Endothelial cell of umbilical vein (primary cell): ENCODE data around the gene LYRM9. TPM values are rescaled to one million over a fixed set of nuclear protein-coding genes. Genes with fewer than 3 reads are reported as not detected.

Experiments used
- BruUV-seq: library from RNA; stranded (reverse); fragments of 400-500 nt; replicated peaks from 2 replicates; lab custom pipeline; 2021; lab: Mats Ljungman, UMichigan
- CTCF ChIA-PET: fragments of 300-600, 350-600 bp; sonication (Branson Sonifier 250); formaldehyde crosslinking; loops from one replicate; lab custom pipeline; 2021; ENCODE audit warnings: antibody characterized with exemption, inconsistent platforms; lab: Charles Lee
- POLR2A ChIA-PET: fragments of 300-600, 350-600 bp; sonication (Branson Sonifier 250); formaldehyde crosslinking; loops from one replicate; lab custom pipeline; 2021; ENCODE audit warnings: antibody characterized with exemption, inconsistent platforms; lab: Charles Lee
- DNase-seq: peaks from one replicate; pipeline ENCODE4 v3.0.0-alpha.2; 2011; ENCODE audit warnings: low read depth, low spot score
- FAIRE-seq: peaks from 2 replicates; lab custom pipeline; 2011; peaks lifted over from hg19 to GRCh38; lab: Jason Lieb, UNC
- H2AFZ ChIP-seq: 2 replicates; pipeline ENCODE4 v1.6.0; 2012; ENCODE audit warnings: low read depth, low read length, control low read depth, inconsistent platforms
- H3K27ac ChIP-seq: 2 replicates; pipeline ENCODE4 v1.5.1; 2011; ENCODE audit warnings: low read depth, mild to moderate bottlenecking, control low read depth, low read length, moderate library complexity; ENCODE audit not compliant: insufficient read depth
- H3K27me3 ChIP-seq, 2 experiments: 2 replicates each; pipeline versions ENCODE4 v1.6.0 to v1.6.1; 2011; ENCODE audit warnings: low read length in 2 of 2, mixed read lengths in 1 of 2; ENCODE audit not compliant: control insufficient read depth in 2 of 2, insufficient read depth in 2 of 2
- H3K36me3 ChIP-seq, 2 experiments: 2 replicates in 1 of 2; 3 replicates in 1 of 2; pipeline ENCODE4 v1.5.1; 2011; ENCODE audit warnings: low read length in 2 of 2, mild to moderate bottlenecking in 1 of 2, moderate library complexity in 1 of 2; ENCODE audit not compliant: control insufficient read depth in 2 of 2, insufficient read depth in 2 of 2; ENCODE audit errors: extremely low read depth in 1 of 2
- H3K4me1 ChIP-seq: 3 replicates; pipeline ENCODE4 v1.5.1; 2011; ENCODE audit warnings: mild to moderate bottlenecking, low read length; ENCODE audit not compliant: control insufficient read depth, insufficient read depth; ENCODE audit errors: extremely low read depth
- H3K4me2 ChIP-seq: 2 replicates; pipeline ENCODE4 v1.6.1; 2011; ENCODE audit warnings: low read length, control low read depth, mixed read lengths; ENCODE audit not compliant: insufficient read depth
- H3K4me3 ChIP-seq, 3 experiments: fragments of 200-600 bp in 1 of 3; sonication (generic), shearing (Covaris generic) in 1 of 3; replicated peaks in 1 of 3; 2 replicates each; pipeline ENCODE4 v1.5.1; 2011 to 2016; ENCODE audit warnings: control low read depth in 3 of 3, low read length in 3 of 3, mild to moderate bottlenecking in 2 of 3, inconsistent platforms in 1 of 3, low read depth in 1 of 3, moderate library complexity in 1 of 3; ENCODE audit not compliant: insufficient read depth in 1 of 3
- H3K79me2 ChIP-seq: 2 replicates; pipeline ENCODE4 v1.6.0; 2012; ENCODE audit warnings: low read length, inconsistent platforms; ENCODE audit not compliant: control insufficient read depth, insufficient read depth
- H3K9ac ChIP-seq: replicated peaks from 2 replicates; pipeline ENCODE3; 2011; ENCODE audit warnings: low read length, control low read depth; ENCODE audit not compliant: insufficient read depth; ENCODE audit errors: extremely low read depth
- H3K9me1 ChIP-seq: replicated peaks from 3 replicates; pipeline ENCODE4 v1.6.0; 2011; ENCODE audit warnings: mild to moderate bottlenecking, low read length; ENCODE audit not compliant: control insufficient read depth, insufficient read depth; ENCODE audit errors: extremely low read depth
- H3K9me3 ChIP-seq: replicated peaks from 2 replicates; pipeline ENCODE4 v1.5.1; 2012; ENCODE audit warnings: low read length, inconsistent platforms; ENCODE audit not compliant: control insufficient read depth, insufficient read depth
- H4K20me1 ChIP-seq: replicated peaks from 2 replicates; pipeline ENCODE3; 2011; ENCODE audit warnings: mild to moderate bottlenecking, low read length; ENCODE audit not compliant: control insufficient read depth, insufficient read depth; ENCODE audit errors: extremely low read depth
- FOS ChIP-seq: IDR thresholded peaks from 2 replicates; pipeline ENCODE4 v1.6.1; 2011; ENCODE audit warnings: mild to moderate bottlenecking, low read length, moderate library complexity, borderline replicate concordance; ENCODE audit not compliant: insufficient read depth
- GATA2 ChIP-seq: IDR thresholded peaks from 2 replicates; pipeline ENCODE4 v1.7.0; 2011; ENCODE audit warnings: low read depth, mild to moderate bottlenecking, moderate library complexity, mixed read lengths, low read length; ENCODE audit not compliant: insufficient read length, insufficient read depth
- MYC ChIP-seq: IDR thresholded peaks from one replicate; pipeline ENCODE4 v1.6.1; 2011; ENCODE audit warnings: mild to moderate bottlenecking, low read depth, low read length
- POLR2A ChIP-seq: IDR thresholded peaks from 2 replicates; pipeline ENCODE4 v1.6.1; 2012; ENCODE audit warnings: low read depth, mild to moderate bottlenecking, control low read depth, low read length
- POLR2AphosphoS5 ChIP-seq: IDR thresholded peaks from 2 replicates; pipeline ENCODE4 v1.6.1; 2012; ENCODE audit warnings: low read depth, mild to moderate bottlenecking, control low read depth, low read length, moderate library complexity; ENCODE audit not compliant: insufficient read depth
- dilution Hi-C: fragments of 300-500 bp; cut with MboI; formaldehyde crosslinking; loops from one replicate; pipeline ENCODE4 v1.15.0; 2019; ENCODE audit warnings: low sequenced_read_pairs; ENCODE audit not compliant: extremely low pct_ligation_motif_present
- intact Hi-C: fragments of 100-400 bp; cut with micrococcal nuclease; formaldehyde crosslinking; loops from one replicate; pipeline ENCODE4 v1.10.0; 2022
- polyA plus RNA-seq, 4 experiments: library from polyadenylated mRNA; depleted of rRNA in 3 of 4; stranded (reverse) in 3 of 4; unstranded in 1 of 4; fragments of >200 nt; gene quantifications; 2 replicates each; pipeline versions ENCODE4 v1.2.1 to v1.2.3, GENCODE V29; 2011 to 2012; ENCODE audit warnings: missing spikeins in 1 of 4
- total RNA-seq: library from RNA; stranded (reverse); gene quantifications from 2 replicates; pipeline ENCODE4 v1.2.3, GENCODE V29; 2021
- TF ChIP-seq, protein P1 (sequence below), 2 donors: IDR thresholded peaks; 1 replicate in 1 of 2; 2 replicates in 1 of 2; pipeline ENCODE4 v1.5.1; 2011; ENCODE audit warnings: low read length in 2 of 2, mild to moderate bottlenecking in 2 of 2, moderate library complexity in 2 of 2, control low read depth in 1 of 2, inconsistent platforms in 1 of 2, low read depth in 1 of 2; ENCODE audit not compliant: insufficient read depth in 1 of 2; ENCODE audit errors: extremely low read depth in 1 of 2

LYRM9 gene
- total and polyA plus RNA-seq, 2 donors (not counting 3 experiments of a cell fraction or from before 2014, with no cell fraction given): 3.0 to 4.0 TPM

- Histone ChIP-seq H3K9me3 (no peaks in the 10 kb centered on the region), H2AFZ (no peak overlapping the region), H3K36me3 (no peaks in the 10 kb centered on the region), H4K20me1 (no peaks in the 10 kb centered on the region), H3K4me1 (no peaks in the 10 kb centered on the region), H3K27ac (no peak overlapping the region), H3K9me1 (no peaks in the 10 kb centered on the region), H3K4me2 (no peak overlapping the region), H3K9ac (no peak overlapping the region), H3K79me2 (no peaks in the 10 kb centered on the region), H3K4me3 (no peak overlapping the region), H3K27me3 (peaks cover 0 to 4% of the 10 kb centered on the region in 2 experiments)
- intact Hi-C loops (no loop called here), dilution Hi-C loops (no loop called here)
- ChIA-PET CTCF (no interaction called here), POLR2A (no interaction called here)
- no TSS peak for BruUV-seq
- TF ChIP-seq POLR2A (no peak), FOS (no peak), GATA2 (no peak), MYC (no peak), POLR2AphosphoS5 (no peak)
- TF ChIP-seq, protein P1, sequence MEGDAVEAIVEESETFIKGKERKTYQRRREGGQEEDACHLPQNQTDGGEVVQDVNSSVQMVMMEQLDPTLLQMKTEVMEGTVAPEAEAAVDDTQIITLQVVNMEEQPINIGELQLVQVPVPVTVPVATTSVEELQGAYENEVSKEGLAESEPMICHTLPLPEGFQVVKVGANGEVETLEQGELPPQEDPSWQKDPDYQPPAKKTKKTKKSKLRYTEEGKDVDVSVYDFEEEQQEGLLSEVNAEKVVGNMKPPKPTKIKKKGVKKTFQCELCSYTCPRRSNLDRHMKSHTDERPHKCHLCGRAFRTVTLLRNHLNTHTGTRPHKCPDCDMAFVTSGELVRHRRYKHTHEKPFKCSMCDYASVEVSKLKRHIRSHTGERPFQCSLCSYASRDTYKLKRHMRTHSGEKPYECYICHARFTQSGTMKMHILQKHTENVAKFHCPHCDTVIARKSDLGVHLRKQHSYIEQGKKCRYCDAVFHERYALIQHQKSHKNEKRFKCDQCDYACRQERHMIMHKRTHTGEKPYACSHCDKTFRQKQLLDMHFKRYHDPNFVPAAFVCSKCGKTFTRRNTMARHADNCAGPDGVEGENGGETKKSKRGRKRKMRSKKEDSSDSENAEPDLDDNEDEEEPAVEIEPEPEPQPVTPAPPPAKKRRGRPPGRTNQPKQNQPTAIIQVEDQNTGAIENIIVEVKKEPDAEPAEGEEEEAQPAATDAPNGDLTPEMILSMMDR (IDR thresholded peaks at IDR 0.05; ENCODE audit: extremely low read depth in 1 of 2, insufficient read depth in 1 of 2, low read depth in 1 of 2, low read length in 2 of 2): no peak
- no peak for FAIRE-seq
- DNase-seq: no peak
Observed at GRCh38 chr17:27862004-27862403, 31.2 kb downstream of the LYRM9 start.
